GM18502 (cell line): ENCODE data around the gene SPRR2F.
"Not testable (repeated sequence)": the region's sequence is repeated elsewhere in the genome, so short reads cannot be mapped to it uniquely, and the experiment has no call there.

Experiments used
- ATAC-seq: cut with Tn5 transposase; IDR thresholded peaks from one replicate; pipeline ENCODE4 v1.9.1; 2021; ENCODE audit warnings: mild to moderate bottlenecking; ENCODE audit not compliant: unreplicated experiment, poor library complexity

SPRR2F gene, protein sequence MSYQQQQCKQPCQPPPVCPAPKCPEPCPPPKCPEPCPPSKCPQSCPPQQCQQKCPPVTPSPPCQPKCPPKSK

DNA sequence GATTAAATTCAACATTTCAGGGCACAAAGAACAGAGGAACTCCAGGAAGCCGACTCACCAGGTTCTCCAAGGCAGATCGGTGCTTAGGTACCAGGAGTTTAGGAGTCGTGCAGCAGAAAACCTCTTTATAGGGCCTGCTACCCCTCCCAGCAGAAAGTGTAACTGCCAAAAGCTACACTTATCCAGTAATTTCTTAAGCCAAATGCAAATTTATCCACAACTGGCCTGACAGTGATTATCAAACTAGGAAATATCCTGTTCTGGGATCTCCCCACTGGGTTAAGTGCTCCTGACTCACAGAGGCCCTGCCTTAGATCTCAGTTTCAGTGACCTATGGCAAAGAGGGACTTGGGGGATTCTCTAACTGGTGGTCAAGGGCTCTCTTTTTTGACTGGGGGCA is at the start of gene SPRR2F:
Gene SPRR2F (minus strand): TSS at position 101 of the 400 bp plus-strand sequence. CDS start 783 bp downstream, outside the sequence.
- no peak for ATAC-seq

DNA sequence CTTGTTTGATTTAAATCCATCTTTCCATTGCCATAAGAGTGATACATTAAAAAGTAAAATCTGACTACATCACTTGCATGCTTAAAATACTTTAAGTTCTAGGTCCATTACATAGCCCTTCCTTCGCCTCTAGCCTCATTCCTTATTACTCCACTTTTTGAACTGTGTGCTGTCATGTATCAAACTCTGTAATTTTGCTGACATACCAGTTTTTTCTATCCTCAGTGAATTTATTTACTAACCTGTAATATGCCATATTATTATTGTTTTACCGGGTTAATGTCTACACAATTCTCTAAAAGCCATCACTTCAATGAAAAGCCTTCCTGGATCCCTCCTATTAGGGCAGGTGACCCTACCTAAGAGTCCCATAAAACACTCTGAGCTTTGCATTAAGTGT is 42.2 kb upstream of the SPRR2F start:
- ATAC-seq: no peak

DNA sequence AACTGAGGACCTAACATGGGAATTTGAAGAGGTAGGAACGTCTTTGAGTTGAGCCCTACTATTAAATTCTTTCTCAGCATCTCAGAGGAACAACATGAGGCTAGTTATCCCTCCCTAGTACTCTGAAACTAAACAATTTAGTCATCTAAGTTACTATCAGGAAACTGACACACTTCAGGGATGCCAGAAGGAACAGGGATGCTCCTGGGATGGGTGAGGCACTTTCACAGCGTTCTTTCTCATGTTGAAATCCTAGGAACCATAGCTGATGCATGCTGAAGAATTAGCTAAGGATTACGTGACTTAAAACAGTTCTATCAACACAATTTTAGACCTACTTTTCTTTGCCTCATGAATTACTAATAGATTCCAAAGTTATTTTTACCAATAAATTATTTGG is 39.2 kb upstream of the SPRR2F start:
- ATAC-seq: no peak

DNA sequence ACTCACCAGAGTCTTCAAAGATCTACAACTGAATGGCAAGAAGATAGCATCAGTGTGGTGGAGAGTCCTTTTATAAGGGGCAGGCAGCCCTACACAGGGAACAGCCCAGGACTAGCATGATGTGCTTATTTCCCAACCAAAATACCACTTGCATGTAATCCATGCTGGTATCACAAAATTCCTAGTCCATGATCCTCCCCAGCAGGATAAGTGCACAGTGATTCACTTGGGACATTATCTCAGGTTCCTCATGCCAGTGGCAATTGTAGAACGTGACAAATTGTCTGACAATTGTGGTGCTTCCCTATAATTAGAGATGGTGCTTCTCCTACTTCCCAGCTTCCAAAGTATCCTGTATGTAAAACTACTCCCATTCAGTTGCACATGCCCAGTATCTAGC is 37.5 kb upstream of the SPRR2F start, which contains the start of gene SPRR2G:
Gene SPRR2G (minus strand): TSS at position 45 of the 400 bp plus-strand sequence. CDS start 780 bp downstream, outside the sequence.
- ATAC-seq: no peak

DNA sequence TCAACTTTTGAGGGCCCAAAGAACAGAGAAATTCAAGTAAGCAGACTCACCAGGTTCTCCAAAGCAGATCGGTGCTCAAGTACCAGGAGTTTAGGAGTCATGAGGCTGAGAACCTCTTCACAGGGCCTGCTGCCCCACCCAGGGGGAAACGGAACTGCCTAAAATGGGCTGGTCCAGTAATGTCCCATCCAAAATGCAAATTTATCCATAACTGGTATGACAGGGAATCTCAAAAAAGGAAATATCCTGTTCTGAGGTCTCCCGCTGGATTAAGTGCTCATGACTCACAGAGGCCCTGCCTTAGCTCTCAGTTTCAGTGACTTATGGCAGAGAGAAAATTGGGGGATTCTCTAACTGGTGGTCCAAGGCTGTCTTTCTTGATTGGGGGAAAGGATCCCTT is 28.1 kb upstream of the SPRR2F start:
- ATAC-seq: no peak

DNA sequence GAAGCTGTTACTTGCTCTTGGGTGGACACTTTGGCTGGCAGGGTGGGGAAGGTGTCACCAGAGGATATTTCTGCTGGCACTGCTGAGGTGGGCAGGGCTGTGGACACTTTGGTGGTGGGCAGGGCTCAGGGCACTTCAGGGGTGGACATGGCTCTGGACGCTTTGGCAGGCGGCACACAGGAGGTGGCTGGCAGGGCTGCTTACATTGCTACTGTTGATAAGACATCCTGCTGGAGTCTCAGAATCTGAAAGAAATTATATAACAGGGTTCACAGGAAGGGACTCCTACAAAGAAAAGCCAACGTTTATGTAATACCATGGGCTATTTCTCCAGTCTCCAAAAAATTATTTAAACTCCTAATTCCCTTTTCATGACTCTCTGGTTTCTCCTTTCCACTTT is 27.2 kb upstream of the SPRR2F start:
- no peak for ATAC-seq

DNA sequence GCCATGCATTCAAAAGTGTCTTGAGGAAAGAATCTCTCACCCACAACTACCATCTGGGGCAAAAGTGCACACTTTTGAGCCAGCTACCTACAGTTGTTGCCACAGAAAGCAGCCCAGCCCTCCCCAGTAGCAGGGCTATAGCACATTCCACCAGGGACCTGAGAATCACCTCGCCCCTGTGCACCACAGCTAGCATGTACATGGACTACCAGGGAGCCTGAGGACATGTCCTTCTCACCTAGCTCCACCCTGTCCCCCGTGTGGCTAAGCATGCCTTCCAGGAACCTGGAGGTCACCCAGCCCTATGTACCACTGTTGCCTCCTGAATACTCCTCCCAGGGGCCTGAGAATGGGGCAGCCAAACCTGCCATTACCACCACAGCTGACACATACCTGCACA is 20.4 kb upstream of the SPRR2F start:
- no peak for ATAC-seq

DNA sequence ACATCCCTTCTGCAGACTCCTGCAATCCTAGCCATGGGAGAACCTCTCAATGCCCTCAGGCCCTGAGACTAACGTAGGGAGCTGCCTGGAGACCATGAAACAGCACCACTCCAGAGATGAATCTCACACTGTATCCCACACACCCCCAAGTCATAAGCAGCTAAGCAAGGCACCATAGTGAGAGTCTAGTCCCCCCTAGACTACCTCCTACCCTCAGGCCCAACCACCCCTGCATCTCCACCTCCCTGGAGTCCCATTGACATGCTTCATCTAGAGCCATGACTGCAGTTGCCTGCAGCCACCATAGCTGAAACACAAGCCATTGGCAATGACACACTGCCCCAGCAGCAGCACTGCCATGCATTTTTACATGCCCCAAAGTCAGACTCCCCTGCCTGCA is 20.0 kb upstream of the SPRR2F start:
- ATAC-seq: no peak

DNA sequence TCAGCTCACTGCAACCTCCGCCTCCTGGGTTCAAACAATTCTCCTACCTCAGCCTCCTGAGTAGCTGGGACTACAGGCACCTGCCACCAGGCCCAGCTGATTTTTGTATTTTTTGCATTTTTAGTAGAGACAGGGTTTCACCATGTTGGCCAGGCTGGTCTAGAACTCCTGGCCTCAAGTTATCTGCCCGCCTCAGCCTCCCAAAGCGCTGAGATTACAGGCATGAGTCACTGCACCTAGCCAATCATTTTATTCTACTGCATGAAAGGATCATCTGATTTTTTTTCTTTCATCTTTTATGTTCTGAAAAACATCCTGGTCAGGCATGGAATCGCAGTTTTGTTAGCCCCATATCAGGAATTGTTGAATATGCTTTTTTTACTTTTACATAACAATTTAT is 15.4 kb upstream of the SPRR2F start:
- not testable (repeated sequence) for ATAC-seq

DNA sequence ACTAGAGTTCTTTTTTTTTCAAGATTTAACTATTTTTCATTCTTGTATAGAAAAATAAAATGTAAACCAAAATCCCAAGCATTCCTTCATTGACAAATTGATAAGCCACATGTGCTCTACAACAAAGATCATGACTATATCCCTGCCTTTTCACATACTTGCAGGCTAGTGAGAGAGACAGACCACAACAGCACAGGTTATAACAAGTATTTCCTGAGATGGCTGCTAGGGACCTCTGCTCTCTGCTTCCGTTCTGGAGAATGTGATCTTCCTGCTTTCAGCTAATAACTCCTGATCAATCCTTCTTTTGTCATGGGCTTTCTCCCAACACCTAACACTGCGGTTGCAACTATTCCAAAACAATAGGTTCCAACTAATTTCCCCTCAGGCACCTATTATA is 14.0 kb upstream of the SPRR2F start:
- ATAC-seq: no peak

DNA sequence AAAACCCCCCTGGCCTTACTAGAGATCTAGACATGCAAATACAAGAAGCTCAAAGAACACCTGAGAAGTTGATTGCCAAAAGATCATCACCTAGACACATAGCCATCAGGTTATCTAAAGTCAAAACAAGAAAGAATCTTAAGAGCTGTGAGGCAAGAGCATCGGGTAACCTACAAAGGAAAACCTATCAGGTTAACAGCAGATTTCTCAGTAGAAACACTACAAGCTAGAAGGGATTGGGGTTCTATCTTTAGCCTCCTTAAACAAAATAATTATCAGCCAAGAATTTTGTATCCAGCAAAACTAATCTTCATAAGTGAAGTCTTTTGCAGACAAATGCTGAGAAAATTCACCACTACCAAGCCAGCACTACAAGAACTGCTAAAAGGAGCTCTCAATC is 12.2 kb upstream of the SPRR2F start:
- no peak for ATAC-seq

DNA sequence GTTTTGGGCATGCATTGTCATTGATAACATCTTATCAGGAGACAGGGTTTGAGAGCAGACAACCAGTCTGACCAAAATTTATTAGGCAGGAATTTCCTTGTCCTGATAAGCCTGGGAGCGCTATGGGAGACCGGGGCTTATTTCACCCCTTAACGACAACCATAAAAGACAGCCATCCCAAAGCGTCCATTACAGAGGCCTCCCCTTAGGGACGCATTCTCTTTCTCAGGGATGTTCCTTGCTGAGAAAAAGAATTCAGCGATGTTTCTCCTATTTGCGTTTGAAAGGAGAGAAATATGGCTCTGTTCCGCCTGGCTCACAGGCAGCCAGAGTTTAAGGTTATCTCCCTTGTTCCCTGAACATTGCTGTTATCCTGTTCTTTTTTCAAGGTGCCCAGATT is 10.5 kb upstream of the SPRR2F start:
- ATAC-seq: not testable (repeated sequence)

DNA sequence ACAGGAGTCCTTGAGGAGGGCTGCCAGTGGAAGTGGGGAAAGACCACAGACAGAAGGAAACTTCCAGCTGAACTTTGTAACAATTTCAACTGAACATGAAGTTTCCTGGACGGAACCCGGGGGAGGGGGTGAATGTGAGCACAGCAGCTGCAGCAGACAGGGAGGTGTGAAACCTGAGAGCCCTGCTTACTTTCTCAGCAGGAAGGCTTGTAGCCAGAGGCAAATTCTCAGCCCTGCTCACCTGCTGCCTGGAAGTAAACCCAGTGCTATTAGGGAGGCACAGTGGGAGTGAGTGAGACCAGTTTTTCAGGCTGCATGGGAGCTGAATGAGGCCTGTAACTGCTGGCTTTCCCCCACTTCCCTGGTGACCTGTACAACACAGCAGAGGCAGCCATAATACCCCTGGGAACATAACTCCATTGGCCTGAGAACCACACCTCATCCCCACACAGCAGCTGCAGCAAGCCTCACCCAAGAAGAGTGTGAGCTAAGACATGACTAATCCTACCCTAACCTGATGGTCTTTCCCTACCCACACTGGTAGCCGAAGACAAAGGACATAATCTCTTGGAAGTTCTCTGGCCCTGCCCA is 9.6 kb upstream of the SPRR2F start:
- ATAC-seq: no peak

DNA sequence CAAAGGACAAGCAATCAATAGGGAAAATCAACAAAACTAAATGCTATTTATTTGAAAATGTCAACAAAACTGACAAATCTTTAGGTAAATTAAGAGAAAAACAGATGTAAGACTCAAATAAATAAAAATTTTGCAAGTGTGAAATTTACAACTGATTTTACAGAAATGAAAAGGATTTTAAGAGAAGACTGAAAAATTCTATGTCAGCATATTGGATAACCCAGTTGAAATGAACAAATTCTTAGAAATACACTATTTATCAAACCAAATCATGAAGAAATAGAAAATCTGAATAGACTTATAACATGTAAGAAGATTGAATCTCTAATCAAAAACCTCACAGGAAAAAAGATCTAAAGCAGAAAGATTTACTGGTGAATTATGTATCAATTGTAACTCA is 7.6 kb upstream of the SPRR2F start:
- no peak for ATAC-seq

DNA sequence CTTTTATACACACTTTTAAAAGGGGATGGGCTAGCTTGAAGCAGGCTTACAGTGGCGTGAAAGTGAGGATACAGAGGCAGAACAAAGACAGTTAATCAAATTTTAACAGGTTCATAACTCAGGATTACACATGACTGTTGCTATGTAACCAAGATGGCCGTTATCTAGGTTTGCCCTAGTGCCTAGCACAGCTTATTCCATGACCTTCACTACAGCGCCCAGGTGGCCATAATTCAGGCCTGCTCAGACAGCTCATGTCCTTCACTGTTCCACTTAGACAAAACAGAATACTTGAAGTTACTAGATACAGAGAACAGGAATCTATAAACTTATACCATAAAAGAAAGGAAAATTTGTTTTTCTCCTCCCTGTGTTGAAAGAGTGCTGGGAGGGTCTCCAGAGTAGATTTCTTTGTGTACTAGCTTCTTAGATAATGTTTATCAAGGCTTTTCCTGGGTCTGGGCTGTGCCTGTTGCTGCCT is 6.2 kb upstream of the SPRR2F start:
- no peak for ATAC-seq

DNA sequence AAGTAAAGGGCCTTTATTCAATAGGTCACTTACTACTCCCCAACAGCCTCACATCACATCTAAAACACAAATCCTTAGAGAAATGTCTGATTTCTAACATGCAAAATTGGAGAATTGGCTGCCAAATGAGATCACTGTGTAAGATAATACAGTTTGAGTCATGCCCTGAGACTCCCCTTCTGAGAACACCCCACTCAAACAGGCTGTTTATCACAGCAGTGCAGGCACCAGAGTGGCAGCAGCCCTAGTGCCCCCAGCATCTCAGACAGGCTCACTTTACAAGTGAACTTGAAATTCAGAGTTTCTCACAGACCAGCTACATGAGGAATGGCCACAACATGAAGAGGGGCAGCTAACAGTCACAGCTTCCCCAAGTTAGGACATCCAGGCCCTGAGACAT is 1.9 kb upstream of the SPRR2F start:
- ATAC-seq: not testable (repeated sequence)

DNA sequence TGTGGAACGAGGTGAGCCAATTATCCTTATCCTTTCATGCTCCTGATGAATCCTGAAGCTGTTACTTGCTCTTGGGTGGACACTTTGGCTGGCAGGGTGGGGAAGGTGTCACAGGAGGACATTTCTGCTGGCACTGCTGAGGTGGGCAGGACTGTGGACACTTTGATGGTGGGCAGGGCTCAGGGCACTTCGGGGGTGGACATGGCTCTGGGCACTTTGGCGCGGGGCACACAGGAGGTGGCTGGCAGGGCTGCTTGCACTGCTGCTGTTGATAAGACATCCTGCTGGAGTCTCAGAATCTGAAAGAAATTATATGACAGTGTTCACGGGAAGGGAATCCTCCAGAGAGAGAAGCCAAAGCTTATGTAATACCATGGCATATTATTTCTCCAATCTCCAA is 862 bp downstream of the SPRR2F start:
- ATAC-seq: not testable (repeated sequence)

DNA sequence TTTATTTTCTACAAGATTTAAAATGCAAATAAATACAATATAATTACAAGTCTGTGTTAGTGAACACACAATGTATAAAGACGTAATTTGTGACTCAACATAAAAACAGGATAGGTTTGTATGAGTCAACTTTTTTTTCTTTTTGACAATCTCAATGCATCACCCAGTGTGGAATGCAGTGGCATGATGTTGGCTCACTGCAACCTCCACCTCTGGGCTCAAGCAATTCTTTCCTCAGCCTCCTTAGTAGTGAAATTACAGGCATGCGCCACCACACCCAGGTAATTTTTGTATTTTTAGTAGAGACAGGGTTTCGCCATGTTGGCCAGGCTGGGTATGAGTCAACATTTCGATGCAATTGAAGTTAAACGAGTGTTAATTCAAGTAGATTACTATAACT is 13.1 kb downstream of the SPRR2F start:
- no peak for ATAC-seq

DNA sequence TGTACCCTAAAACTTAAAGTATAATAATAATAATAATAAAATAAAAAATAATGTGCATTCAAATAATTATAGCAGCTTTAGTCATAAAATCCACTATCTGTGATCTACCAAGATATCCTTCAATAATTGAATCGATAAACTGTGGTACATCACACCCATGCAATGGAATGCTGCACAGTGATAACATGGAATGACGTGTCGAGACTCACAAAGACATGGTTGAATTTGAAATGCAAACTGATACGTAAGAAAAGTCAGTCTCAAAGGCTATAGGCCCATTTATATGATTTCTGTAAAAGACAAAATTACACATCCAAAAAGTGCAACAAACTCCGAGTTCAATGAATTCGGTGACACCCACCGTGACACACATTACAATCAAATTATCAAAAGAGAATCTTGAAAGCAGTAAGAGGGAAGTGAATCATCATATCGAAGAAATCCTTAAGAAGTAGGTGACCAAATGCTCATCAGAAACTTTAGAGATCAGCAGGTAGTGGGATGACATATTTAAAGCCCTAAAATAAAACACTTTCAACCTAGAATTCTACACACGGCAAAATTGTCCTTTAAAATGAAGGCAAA is 13.8 kb downstream of the SPRR2F start:
- no peak for ATAC-seq

DNA sequence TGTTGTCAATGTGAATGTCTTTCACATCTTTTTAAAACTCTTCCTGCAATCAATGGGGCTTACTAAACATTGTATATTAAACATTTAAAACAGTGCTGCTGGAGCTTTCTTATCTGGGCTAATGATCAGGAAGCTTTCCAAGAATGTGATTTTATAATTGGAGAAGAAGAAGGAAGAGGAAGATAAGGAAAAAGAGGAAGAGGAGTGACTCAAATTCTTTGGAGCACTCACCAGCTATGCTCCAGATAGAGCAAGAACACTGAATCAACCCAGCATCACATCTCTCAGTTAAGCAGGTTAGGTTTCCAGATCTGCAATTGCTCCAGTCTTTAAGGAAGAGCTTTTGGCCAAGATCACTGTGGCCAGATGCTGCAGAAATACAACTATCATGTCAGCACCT is 17.6 kb downstream of the SPRR2F start:
- ATAC-seq: no peak

DNA sequence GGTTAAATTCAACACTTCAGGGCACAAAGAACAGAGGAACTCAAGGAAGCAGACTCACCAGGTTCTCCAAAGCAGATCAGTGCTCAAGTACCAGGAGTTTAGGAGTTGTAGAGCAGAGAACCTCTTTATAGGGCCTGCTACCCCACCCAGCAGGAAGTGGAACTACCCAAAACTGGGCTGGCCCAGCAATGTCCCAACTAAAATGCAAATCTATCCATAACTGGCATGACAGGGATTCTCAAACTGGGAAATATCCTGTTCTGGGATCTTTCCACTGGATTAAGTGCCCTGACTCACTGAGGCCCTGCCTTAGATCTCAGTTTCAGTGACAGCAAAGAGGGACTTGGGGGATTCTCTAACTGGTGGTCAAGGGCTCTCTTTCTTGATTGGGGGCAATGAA is 18.9 kb downstream of the SPRR2F start, which contains the start of gene SPRR2E:
Gene SPRR2E (minus strand): TSS at position 101 of the 400 bp plus-strand sequence. CDS start 775 bp downstream, outside the sequence.
- no peak for ATAC-seq

DNA sequence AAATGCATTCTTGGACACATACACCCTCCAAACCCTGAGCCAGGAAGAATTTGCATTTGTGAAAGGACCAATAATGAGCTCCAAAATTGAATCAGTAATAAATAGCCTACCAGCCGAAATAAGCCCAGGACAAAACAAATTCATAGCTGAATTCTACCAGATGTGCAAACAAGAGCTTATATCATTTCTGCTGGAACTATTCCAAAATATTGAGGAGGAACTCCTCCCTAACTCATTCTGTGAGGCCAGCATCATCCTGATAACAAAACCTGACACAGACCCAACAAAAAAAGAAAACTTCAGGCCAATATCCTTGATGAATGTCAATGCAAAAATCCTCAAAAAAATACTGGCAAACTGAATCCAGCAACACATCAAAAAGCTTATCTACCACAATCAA is 25.7 kb downstream of the SPRR2F start:
- ATAC-seq: no peak
